Stimulated activated CD8-positive, alpha-beta memory T cell treated with anti-CD3 and anti-CD28 coated beads, Interleukin-4, amount 100 ng/mL, for 1 hour (primary cell): ENCODE results near the gene CD200R1L.
"Not testable (repeated sequence)": the region's sequence is repeated elsewhere in the genome, so short reads cannot be mapped to it uniquely, and the experiment has no call there.

Experiments
- DNase-seq, 2 donors: peaks; one replicate each; pipeline ENCODE4 v3.0.0-alpha.2; 2020; ENCODE audit warnings: low read depth in 2 of 2, low spot score in 1 of 2

CD200R1L gene

DNA sequence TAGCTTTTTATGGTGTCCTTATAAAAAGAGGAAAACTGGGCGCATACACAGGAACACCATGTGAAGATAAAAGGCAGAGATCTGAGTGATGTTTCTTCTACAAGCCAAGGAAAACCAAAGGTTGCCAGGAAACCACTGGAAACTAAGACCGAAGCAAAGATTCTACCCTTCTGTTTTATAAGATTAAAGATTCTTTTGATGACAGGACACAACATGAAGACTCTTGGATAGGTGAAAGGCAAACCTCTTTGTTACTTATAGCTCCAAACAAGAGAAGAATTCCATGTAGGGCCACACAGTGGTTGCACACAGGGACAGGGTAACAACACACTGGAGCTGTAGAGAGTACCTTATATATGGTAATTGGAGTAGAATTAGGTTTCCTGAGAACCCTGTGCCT is at the start of gene CD200R1L:
Gene CD200R1L, minus strand, starts transcription at position 101 of the 400 bp plus-strand sequence. CDS start 17,497 bp downstream, outside the sequence.
- no peak for DNase-seq

DNA sequence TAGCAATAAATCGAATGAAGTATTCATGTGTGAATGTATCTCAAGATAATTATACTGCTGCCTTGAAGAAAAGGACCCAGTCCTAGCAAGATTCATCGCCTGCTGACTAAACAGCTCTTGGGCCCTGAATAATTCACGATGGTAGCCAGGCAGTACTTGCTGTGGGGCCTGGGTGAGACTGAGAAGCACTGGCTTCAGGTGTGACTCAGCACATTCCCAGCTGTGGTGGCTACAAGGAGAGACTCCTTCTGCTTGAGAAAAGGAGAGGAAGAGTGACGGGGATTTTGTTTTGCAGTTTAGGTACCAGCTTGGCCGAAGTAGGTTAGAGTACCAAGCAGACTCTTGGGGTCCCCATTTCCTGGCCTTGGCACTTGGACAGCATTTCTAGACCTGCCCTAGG is 47.6 kb upstream of the CD200R1L start:
- no peak for DNase-seq

- DNase-seq, result no peak
These were observed 42.7 kb upstream of the CD200R1L start for GRCh38 chr3:112889357-112889756.

- no peak for DNase-seq
These were observed 41.9 kb upstream of the CD200R1L start for GRCh38 chr3:112888381-112889085.

GRCh38 chr3:112884678-112885290 is 38.1 kb upstream of the CD200R1L start:
- no peak for DNase-seq

DNA sequence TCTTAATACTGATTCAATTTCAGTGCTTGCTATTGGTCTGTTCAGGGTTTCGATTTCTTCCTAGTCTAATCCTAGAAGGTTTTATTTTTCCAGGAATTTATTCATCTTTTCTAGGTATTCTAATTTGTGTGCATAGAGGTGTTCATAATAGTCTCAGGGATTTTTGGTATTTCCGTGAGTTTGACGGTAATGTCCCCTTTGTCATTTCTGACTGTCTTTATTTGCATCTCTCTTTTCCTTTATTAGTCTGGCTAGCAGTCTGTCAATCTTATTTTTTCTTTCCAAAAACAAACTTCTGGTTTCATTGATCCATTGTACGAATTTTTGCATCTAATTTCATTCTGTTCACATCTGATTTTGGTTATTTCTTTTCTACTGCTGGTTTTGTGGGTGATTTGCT is 35.2 kb upstream of the CD200R1L start:
- no peak for DNase-seq

- DNase-seq, result no peak
These were observed 28.9 kb upstream of the CD200R1L start for GRCh38 chr3:112875561-112875960.

DNA sequence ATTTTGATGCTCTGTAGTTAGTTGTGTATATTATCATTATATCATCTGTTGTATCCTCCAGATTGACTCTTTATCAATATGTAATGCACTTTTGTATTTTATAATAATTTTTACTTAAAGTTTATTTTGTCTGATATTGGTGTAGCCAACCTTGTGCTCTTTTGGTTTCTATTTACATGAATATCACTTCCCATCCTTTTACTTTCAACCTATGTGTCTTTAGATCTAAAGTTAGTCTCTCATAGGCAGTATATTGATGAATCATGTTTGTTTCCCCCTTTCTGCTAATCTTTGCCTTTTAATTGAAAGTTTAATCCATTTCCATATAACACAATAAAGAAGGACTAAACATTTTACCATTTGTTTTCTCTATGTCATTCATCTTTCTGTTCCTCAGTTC is 28.1 kb upstream of the CD200R1L start:
- no peak for DNase-seq

GRCh38 chr3:112873632-112874031 is 27.0 kb upstream of the CD200R1L start:
- DNase-seq, result no peak

GRCh38 chr3:112871735-112872134 is 25.1 kb upstream of the CD200R1L start:
- DNase-seq, result no peak

GRCh38 chr3:112865757-112866156 is 19.1 kb upstream of the CD200R1L start:
- DNase-seq, result no peak

DNA sequence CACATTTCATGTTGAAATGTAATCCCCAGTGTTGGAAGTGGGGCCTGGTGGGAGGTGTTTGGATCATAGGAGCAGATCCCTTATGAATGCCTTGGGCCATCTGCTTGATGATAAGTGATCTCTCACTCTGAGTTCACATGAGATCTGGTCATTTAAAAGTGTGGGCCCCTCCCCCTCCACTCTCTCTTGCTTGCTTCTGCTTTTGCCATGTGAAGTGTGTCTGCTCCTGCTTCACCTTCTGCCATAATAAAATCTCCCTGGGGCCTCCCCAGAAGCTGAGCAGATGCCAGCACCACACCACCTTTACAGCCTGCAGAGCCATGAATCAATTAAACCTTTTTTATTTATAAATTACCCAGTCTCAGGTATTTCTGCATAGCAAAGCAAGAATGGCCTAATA is 14.2 kb upstream of the CD200R1L start:
- no peak for DNase-seq

DNA sequence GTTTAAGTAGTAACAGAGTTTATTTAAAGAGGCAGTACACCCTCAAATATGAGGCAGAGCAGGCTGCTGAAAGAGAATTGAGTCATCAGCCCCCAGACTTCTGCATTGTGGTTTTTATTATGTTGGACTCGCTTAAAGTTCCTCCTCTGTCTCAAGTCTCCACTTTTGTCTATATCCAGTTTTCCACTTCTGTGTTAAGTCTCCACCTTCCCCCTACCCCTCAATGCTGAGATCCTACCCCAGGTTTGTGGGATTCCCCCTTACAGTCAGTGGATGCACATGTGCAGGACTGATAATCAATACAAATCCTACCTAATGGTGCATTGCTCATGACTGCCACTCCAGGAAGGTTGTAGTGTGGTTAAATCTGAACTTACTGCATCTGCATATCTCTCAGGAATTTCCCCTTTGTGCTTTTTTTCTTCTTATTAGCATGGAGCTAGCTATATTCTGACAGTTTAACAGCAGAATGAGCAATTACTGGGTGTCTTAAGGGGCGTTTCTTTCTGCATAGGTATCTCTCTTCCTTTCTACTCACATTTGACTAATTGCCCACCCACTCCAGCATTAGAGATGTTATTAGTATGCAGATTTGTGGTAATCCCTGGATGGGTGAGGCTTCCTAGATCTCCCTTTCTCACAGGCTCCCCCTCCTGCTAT is 11.9 kb upstream of the CD200R1L start:
- DNase-seq, result no peak

- no peak for DNase-seq
These were observed 10.9 kb upstream of the CD200R1L start for GRCh38 chr3:112857526-112857925.

DNA sequence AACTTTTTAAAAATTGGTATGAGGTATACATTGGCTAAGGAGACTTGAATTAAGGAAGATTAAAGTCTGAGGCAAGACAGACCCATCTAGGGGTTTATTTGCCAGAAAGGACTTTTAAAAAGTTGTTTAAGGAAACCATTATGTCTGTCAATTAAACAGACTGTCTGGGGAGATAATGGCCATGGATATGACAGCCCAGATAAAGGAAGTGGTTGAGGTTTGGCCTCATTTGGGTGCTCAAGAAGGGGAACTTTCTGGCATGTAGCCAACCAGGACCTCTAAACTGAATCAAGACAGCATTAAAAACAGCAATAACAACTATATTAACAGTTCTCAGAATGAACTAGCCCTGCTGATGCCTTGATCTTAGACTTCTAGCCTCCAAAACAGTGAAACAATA is 9.9 kb upstream of the CD200R1L start:
- DNase-seq, result no peak

GRCh38 chr3:112855883-112856282 is 9.2 kb upstream of the CD200R1L start:
- DNase-seq, result no peak

DNA sequence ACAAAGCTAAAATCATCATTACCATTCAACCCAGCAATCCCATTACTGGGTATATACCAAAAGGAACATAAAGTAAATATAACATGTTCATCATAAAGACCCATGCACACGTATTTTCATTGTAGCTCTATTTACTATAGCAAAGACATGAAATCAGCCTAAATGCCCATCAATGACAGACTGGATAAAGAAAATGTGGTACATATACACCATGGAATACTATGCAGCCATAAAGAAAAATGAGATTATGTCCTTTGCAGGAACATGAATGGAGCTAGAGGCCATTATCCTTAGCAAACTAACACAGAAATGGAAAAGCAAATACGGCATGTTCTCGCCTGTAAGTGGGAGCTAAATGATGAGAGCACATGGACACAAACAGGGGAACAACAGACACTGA is 8.4 kb upstream of the CD200R1L start:
- DNase-seq, result not testable (repeated sequence)

DNA sequence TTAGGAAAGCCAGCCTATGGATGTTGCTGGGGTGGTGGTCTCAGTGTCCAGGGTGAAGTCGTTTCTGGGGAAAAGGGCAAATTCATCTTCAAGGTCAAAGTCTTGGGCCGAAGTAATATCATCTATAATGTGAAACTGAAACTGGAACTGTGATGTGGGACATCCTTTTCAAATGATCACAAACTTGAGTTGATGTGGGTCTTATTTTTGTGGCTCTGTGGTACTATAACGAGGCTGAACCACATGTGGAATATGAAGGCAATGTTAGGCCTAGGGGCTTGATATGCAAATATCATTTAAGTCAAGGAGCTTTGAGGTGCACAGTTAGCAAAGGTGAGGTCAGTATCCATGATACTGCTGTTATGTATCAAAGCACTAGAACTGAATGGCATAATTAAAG is 1.5 kb upstream of the CD200R1L start:
- DNase-seq, result no peak

- DNase-seq, result no peak
These were observed 1.0 kb upstream of the CD200R1L start for GRCh38 chr3:112847692-112848091.

DNA sequence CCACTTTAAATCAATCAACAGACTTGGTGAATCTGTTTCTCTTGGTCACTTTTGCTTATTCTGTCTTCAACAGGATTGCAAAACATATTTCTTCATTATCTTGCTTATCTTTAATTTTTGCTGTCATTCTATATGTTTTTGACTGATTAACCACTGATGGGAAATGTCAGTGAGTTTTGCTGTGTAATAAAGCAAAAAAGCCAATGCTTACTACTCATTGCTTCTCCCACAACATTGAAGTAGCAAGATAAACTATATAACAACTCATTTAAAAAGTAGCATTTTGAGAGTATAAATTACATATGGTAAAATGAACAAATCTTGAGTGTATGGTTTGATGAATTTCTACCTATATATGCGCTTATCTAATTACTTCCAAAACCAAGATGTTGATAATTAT is 892 bp downstream of the CD200R1L start:
- DNase-seq, result no peak

DNA sequence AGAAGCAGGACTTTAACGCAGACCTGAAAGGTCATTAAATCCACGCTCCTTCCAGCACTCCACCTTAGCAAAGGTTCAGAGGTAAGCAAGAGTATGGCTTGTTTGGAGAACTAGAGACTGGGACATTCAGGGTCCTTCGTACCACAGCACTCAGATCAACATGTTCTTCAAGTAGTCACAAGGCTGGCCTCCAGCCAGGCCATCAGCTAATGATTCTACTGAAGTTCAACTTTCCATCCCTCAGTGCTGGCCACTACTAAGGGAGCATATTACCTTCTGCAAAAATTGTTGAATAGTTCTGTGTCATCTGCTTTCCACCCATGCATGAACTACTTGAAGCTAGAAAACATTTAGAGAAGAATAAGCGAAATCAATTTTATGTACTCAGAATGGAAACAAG is 17.6 kb downstream of the CD200R1L start:
- DNase-seq, result no peak
